Measurements from ENCODE around the gene EMILIN1.

The EMILIN1 gene

DNA sequence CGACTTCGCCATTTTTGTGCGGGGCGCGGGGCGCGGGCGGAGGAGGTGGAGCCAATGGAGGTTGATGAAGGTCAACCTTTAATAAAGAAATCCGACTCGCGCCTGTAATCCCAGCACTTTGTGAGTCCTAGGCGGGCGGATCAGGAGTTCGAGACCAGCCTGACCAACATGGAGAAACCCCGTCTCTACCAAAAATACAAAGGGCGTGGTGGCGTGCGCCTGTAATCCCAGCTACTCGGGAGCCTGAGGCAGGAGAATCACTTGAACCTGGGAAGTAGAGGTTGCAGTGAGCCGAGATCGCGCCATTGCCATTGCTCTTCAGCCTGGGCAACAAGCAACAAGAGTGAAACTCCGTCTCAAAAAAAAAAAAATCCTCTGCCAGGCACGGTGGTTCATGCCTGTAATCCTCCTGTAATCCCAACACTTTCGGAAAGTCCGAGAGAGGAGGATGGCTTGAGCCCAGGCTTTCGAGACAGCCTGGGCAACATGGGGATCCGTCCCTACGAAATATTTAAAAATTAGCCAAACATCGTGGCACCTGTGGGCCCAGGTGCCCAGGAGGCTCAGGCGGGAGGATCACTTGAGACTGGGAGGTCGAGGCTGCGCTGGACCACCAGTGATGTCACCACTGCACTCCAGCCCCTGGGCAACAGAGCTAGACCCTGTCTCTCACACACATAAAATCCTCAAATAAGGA, 56.5 kb downstream of the EMILIN1 start:
- TF ChIP-seq, protein P1, sequence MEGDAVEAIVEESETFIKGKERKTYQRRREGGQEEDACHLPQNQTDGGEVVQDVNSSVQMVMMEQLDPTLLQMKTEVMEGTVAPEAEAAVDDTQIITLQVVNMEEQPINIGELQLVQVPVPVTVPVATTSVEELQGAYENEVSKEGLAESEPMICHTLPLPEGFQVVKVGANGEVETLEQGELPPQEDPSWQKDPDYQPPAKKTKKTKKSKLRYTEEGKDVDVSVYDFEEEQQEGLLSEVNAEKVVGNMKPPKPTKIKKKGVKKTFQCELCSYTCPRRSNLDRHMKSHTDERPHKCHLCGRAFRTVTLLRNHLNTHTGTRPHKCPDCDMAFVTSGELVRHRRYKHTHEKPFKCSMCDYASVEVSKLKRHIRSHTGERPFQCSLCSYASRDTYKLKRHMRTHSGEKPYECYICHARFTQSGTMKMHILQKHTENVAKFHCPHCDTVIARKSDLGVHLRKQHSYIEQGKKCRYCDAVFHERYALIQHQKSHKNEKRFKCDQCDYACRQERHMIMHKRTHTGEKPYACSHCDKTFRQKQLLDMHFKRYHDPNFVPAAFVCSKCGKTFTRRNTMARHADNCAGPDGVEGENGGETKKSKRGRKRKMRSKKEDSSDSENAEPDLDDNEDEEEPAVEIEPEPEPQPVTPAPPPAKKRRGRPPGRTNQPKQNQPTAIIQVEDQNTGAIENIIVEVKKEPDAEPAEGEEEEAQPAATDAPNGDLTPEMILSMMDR (conservative IDR thresholded peaks at IDR 0.05; ENCODE audit: low read depth, low read length), result no peak
- DNase-seq (ENCODE audit: low read depth), result no peak
- peak overlapping the region; percentile 22 for H3K4me3 ChIP-seq (ENCODE audit: low read depth, low read length)

DNA sequence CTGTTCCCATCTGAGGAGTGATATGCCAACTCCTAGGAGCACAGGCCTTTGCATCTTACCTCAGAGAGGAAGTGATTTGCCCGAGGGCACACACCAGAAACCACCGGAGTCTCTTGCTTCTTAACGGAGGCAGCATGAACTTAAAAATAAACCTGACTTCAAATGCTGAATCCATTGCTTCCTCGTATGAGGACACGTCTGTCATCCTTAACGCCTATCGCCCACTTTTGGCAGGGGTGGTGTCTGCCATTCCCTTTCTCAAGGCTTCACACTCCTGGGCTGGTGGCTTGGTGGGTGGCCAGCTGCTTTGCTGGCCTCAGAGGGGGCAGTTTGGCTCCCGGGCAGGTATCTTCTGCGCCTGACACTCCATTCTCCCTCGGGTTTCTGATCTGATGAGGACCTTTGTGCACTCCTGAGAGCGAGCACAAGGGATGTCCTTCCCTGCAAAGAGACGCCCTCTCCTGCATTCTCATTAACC, 57.1 kb downstream of the EMILIN1 start:
- TF ChIP-seq, protein P1 (conservative IDR thresholded peaks at IDR 0.05; ENCODE audit: low read depth, low read length), result no peak
- no peak overlapping the region for H3K4me3 ChIP-seq (ENCODE audit: low read depth, low read length)
- DNase-seq (ENCODE audit: low read depth), result no peak

Data from choroid plexus epithelial cell (primary cell).